PC-3 (cell line): ENCODE measurements around the gene PTPN1. TPM values are rescaled to one million over a fixed set of nuclear protein-coding genes. Genes with fewer than 3 reads are reported as not detected.

Source experiments
- ATAC-seq: fragments of 200-7000 bp; cut with Tn5 transposase; 2 replicates; pipeline ENCODE4 v1.9.1; 2020; ENCODE audit warnings: mild to moderate bottlenecking, moderate library complexity
- BruUV-seq: library from RNA; stranded (reverse); fragments of 400-500 nt; replicated peaks from 2 replicates; lab custom pipeline; 2021; lab: Mats Ljungman, UMichigan
- CTCF ChIA-PET: fragments of 300-600 bp; sonication (Branson Sonifier 250); formaldehyde crosslinking; loops from one replicate; lab custom pipeline; 2022; ENCODE audit warnings: antibody characterized with exemption; lab: Charles Lee
- POLR2A ChIA-PET: fragments of 300-600 bp; sonication (Branson Sonifier 250); formaldehyde crosslinking; loops from one replicate; lab custom pipeline; 2022; ENCODE audit warnings: antibody characterized with exemption; ENCODE audit not compliant: unreplicated experiment; lab: Charles Lee
- DNase-seq: peaks from one replicate; pipeline ENCODE4 v3.0.0-alpha.2; 2015
- H2AFZ ChIP-seq: fragments of 300-600 bp; sonication (generic); 2 replicates; pipeline ENCODE4 v1.6.0; 2016; ENCODE audit warnings: antibody characterized with exemption, low read length
- H3F3A ChIP-seq: fragments of 300-600 bp; sonication (generic); one replicate; pipeline ENCODE4 v1.6.0; 2017; ENCODE audit warnings: antibody characterized with exemption, low read length, control low read depth, mild to moderate bottlenecking; ENCODE audit not compliant: unreplicated experiment
- H3K27ac ChIP-seq: fragments of 300-600 bp; sonication (generic); 2 replicates; pipeline ENCODE4 v1.5.1; 2016; ENCODE audit warnings: mild to moderate bottlenecking, low read length
- H3K27me3 ChIP-seq: fragments of 300-600 bp; sonication (generic); 2 replicates; pipeline ENCODE4 v1.6.1; 2016; ENCODE audit warnings: low read length, mixed read lengths
- H3K36me3 ChIP-seq: fragments of 300-600 bp; sonication (generic); 2 replicates; pipeline ENCODE4 v1.6.1; 2016; ENCODE audit warnings: low read depth, mixed run types, low read length, mixed read lengths
- H3K4me1 ChIP-seq: fragments of 300-600 bp; sonication (generic); 2 replicates; pipeline ENCODE4 v1.5.1; 2016; ENCODE audit warnings: low read length; ENCODE audit not compliant: insufficient read depth
- H3K4me2 ChIP-seq: fragments of 300-600 bp; sonication (generic); 2 replicates; pipeline ENCODE4 v1.6.0; 2016; ENCODE audit warnings: low read length
- H3K4me3 ChIP-seq: fragments of 300-600 bp; sonication (generic); 2 replicates; pipeline ENCODE4 v1.5.1; 2016; ENCODE audit warnings: mild to moderate bottlenecking, low read length, mixed read lengths
- H3K79me2 ChIP-seq: fragments of 300-600 bp; sonication (generic); 2 replicates; pipeline ENCODE4 v1.6.1; 2017; ENCODE audit warnings: low read length, mixed read lengths
- H3K9ac ChIP-seq: fragments of 300-600 bp; sonication (generic); 2 replicates; pipeline ENCODE4 v1.6.0; 2016; ENCODE audit warnings: mild to moderate bottlenecking, low read length
- H3K9me2 ChIP-seq: fragments of 300-600 bp; sonication (generic); replicated peaks from 2 replicates; pipeline ENCODE4 v1.6.1; 2016; ENCODE audit warnings: mixed run types, low read length, mixed read lengths
- H3K9me3 ChIP-seq: fragments of 300-600 bp; sonication (generic); 2 replicates; pipeline ENCODE4 v1.6.1; 2016; ENCODE audit warnings: low read length, mixed read lengths
- H4K20me1 ChIP-seq: fragments of 300-600 bp; sonication (generic); 2 replicates; pipeline ENCODE4 v1.6.1; 2016; ENCODE audit warnings: low read length, mixed read lengths
- CTCF ChIP-seq: fragments of 300-600 bp; sonication (generic); conservative IDR thresholded peaks from 2 replicates; pipeline ENCODE4 v1.5.1; 2017; ENCODE audit warnings: antibody characterized with exemption, low read depth, mild to moderate bottlenecking, low read length
- EZH2 ChIP-seq: fragments of 300-600 bp; sonication (generic); IDR thresholded peaks from one replicate; pipeline ENCODE4 v1.6.1; 2017; ENCODE audit warnings: antibody characterized with exemption, mild to moderate bottlenecking, low read length; ENCODE audit not compliant: unreplicated experiment
- EZH2phosphoT487 ChIP-seq: fragments of 300-600 bp; sonication (generic); IDR thresholded peaks from 2 replicates; pipeline ENCODE4 v1.6.1; 2018; ENCODE audit warnings: mild to moderate bottlenecking, antibody characterized with exemption, low read length, borderline replicate concordance
- intact Hi-C: fragments of 100-400 bp; cut with micrococcal nuclease; formaldehyde crosslinking; loops from 2 replicates; pipeline ENCODE4 v1.9.0; 2023
- total RNA-seq: library from RNA; depleted of rRNA; stranded (reverse); fragments of >200 nt; gene quantifications from 2 replicates; pipeline ENCODE4 v1.2.3, GENCODE V29; 2014

PTPN1 gene
- total RNA-seq, 1 experiment from 2014 or later: 47.7 TPM

DNA sequence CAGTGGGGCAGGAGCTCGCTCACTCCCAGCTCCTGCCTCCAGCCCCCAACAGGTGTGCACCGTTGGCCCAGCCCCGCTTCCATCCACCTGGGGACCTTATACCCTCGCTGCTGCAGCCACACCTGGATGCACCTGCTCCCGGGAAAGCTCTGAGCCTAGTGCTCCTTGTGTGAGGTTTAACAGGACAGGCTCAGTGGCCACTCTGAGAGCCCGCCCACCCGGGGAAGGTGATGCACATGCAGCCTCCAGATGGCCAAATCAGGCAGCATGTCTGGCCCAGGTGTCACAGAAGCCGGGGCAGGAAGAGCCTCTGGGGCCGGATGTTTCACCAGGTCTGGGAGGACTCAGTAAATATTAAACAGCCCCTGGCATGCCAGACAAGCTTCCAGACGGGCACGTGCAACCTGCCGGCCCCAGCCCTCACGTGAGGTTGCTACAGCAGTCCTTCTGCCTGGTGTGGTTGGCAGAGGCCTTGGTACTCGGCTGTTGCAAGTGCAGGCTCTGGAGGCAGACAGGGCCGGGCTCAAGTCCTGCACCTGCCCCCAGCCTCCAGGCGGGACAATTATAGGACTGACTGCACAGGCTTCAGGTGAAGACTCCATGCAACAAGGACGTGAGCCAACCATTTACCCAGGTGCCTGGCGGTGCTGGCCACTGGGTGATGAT, 114.3 kb downstream of the PTPN1 start:
- Histone ChIP-seq H3K36me3 (no peaks in the 10 kb centered on the region), H3K9me2 (no peaks in the 10 kb centered on the region), H3K4me3 (no peak overlapping the region), H3K27me3 (no peaks in the 10 kb centered on the region), H4K20me1 (no peaks in the 10 kb centered on the region), H3F3A (no peaks in the 10 kb centered on the region), H3K4me2 (no peak overlapping the region), H3K9me3 (no peaks in the 10 kb centered on the region), H2AFZ (peak overlapping the region; percentile 32; the same call in 1 of the 2 replicates), H3K27ac (no peak overlapping the region), H3K9ac (no peak overlapping the region), H3K4me1 (peaks cover 6% of the 10 kb centered on the region), H3K79me2 (no peaks in the 10 kb centered on the region)
- ChIA-PET CTCF (interaction anchor here (0.6 kb wide), 1 partner anchor 125 kb away, joined by 3 read pairs; no protein-coding TSS in a partner anchor), POLR2A (no interaction called here)
- TF ChIP-seq CTCF (no peak), EZH2phosphoT487 (no peak), EZH2 (no peak)
- no TSS peak for BruUV-seq
- ATAC-seq (peak; percentile 33), DNase-seq (peak; percentile 71)
- intact Hi-C loops: no loop called here

- intact Hi-C loops: loop anchor here (1.0 kb wide), 1 partner anchor 123 kb away; no protein-coding TSS in a partner anchor
- no peak overlapping the region for H3K4me3 ChIP-seq
- H3K27me3 ChIP-seq: no peaks in the 10 kb centered on the region
- H3K9me2 ChIP-seq: no peaks in the 10 kb centered on the region
- POLR2A ChIA-PET: interaction anchor here (0.6 kb wide), 1 partner anchor 118 kb away, joined by 6 read pairs; no protein-coding TSS in a partner anchor
- DNase-seq (peak; percentile 72), ATAC-seq (peak; percentile 70)
- BruUV-seq: no TSS peak
- H3K36me3 ChIP-seq: no peaks in the 10 kb centered on the region
- H3K27ac ChIP-seq: no peak overlapping the region
- no peaks in the 10 kb centered on the region for H3K79me2 ChIP-seq
- H3F3A ChIP-seq: no peaks in the 10 kb centered on the region
- H3K9me3 ChIP-seq: no peaks in the 10 kb centered on the region
- H3K4me1 ChIP-seq: peaks cover 9% of the 10 kb centered on the region
- H4K20me1 ChIP-seq: no peaks in the 10 kb centered on the region
- H2AFZ ChIP-seq: peak overlapping the region; percentile 60; the same call in 1 of the 2 replicates
- H3K4me2 ChIP-seq: peak overlapping the region; percentile 22; the same call in 1 of the 2 replicates
- no peak for TF ChIP-seq EZH2
- no peak for TF ChIP-seq EZH2phosphoT487
- TF ChIP-seq CTCF: peak; percentile 98
- no peak overlapping the region for H3K9ac ChIP-seq
- CTCF ChIA-PET: interaction anchor here (0.6 to 1.9 kb wide), 11 partner anchors 10 to 123 kb away, joined by 3 to 45 read pairs (median 4); no protein-coding TSS in a partner anchor
Measured at GRCh38 chr20:50625986-50626677, 115.9 kb downstream of the PTPN1 start.
